IPS-NIHi11 (cell line): ENCODE results near the gene KRT14.
"Not testable (repeated sequence)": the region's sequence is repeated elsewhere in the genome, so short reads cannot be mapped to it uniquely, and the experiment has no call there.

ENCODE experiments used
- DNase-seq: peaks from one replicate; pipeline ENCODE4 v3.0.0; 2012; ENCODE audit warnings: mixed read lengths, low spot score

The KRT14 gene

DNA sequence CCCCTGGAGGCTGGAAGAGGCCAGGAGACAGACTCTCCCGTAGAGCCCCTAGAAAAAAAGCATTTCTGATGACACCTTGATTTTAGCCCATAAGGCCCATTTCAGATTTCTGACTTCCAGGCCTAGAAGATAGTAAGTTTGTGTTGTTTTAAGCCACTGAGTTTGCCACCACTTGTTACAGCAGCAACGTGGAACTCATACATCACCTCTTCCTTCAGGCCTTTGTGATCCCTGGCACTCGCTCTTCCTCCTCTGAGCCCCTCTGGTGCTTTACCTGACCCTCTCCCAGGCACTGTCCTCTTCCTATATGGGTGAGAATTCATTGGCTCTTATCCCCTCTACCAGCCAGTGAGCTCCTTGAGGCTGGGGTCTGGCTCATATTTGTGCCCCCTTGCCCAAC, 39.9 kb downstream of the KRT14 start:
- DNase-seq, result no peak

DNA sequence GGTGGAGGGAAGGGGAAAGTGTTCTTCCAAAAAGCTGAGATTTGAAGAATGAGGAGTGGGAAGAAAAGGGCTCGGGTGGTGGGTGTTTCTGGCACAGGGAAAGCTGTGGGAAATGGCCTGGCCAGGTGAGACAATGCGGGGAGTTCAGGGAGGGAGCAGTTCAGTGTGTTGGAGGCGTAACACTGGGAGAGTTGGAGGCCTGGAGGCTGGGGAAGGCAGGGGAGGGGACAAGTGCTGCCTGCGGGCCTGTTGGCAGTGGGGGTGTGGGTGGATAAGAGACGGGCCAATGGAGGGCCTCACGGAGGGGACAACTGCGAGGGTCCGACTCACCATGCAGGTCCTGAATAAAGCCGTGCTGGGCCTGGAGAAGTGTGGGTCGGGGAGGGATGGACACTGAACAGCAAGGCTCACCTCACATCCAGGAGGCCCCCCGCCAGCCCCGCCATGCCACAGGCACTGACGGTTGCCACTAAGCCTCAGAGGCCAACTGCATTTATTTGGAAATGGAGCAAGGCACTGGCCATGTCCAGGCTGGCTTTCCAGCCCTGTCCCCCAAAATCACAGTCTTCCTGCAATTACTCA, 40.8 kb downstream of the KRT14 start:
- DNase-seq, result no peak

DNA sequence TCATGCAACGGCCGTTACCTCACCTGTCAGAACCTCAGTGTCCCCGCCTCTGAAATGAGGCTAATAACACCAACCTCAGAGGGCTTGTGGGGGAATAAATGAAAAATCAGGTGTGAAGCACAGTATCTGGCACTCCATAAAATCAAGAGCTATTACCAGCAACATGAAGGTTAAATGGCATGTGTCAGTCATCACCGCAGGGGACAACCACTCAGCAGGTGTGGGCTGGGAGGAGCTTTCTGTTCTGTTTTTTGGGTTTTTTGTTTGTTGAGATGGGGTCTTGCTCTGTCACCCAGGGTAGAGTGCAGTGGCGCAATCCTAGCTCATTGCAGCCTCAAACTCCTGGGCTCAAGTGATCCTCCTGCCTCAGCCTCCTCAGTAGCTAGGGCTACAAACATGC, 41.8 kb downstream of the KRT14 start:
- DNase-seq, result no peak

- no peak for DNase-seq
These were observed 42.2 kb downstream of the KRT14 start for GRCh38 chr17:41544491-41544892.

DNA sequence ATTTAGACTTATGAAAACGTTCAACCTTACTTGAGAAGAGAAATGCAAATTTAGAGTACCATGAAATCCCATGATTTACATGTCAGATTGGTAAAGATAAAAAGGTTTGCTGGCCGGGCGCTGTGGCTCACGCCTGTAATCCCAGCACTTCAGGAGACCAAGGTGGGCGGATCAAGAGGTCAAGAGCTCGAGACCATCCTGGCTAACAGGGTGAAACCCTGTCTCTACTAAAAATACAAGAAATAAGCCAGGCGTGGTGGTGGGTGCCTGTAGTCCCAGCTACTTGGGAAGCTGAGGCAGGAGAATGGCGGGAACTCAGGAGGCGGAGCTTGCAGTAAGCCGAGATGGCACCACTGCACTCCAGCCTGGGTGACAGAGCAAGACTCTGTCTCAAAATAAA, 43.9 kb downstream of the KRT14 start:
- not testable (repeated sequence) for DNase-seq

- no peak for DNase-seq
These were observed 44.3 kb downstream of the KRT14 start for GRCh38 chr17:41542357-41542756.

- no peak for DNase-seq
These were observed 45.6 kb downstream of the KRT14 start for GRCh38 chr17:41540921-41541625.

GRCh38 chr17:41539979-41540701, 46.6 kb downstream of the KRT14 start:
- no peak for DNase-seq

DNA sequence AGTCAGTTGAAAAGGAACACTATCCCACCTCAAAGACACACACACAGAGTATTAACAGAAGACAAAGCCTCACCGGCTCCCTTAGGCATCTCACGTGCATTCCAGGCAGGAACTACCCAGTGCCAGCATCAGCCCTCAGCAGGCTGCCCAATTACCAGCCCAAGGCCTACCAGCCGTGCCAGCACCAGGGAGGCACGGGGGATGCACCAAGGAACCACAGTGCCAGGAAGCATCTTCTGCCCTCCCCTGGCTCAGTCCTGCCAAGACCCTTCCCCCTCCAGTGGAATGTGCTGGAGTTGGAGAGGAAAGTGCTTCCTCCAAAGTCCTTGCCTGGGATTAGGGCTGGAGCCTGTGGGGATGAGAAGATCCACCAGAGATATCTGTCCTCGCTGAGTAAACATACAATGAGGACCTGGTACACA, 47.6 kb downstream of the KRT14 start:
- no peak for DNase-seq

DNA sequence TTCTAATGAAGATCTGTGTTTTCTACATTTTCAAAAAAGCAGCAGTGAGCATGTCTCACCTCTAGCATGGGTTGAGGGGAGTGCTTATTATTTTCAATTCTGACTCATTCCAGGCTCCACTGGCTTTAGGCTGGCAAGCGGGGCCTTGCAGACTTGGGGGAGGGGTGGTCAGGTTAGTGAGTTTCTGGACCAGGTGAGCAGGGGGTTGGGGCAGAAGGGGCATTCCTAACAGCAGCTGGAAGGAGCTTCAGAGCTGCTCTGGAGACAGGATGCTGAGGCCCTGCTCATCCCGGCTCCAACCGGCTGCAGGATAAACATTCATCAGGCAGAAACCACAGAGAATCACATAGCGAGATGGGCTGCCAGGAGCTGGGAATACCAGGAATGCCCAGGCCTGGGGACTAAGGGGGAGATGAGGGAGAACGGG, 48.1 kb downstream of the KRT14 start:
- DNase-seq, result no peak

DNA sequence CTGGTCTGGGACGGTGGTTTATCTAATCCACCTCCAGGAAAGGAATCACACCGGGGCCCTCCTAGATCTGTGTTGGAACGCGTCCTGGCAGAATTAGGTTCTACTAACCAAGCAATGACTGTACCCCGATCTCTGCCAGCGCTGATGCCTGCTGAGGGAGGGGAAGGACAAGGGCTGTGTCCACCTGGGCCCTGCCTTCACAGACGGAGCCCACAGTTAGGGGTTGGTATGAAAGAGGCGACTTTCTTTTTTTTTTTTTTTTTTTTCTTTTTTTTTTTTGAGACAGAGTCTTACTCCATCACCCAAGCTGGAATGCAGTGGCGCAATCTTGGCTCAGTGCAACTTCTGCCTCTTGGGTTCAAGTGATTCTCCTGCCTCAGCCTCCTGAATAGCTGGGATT, 48.7 kb downstream of the KRT14 start:
- DNase-seq, result no peak

GRCh38 chr17:41537614-41537954, 49.1 kb downstream of the KRT14 start:
- DNase-seq, result no peak

DNA sequence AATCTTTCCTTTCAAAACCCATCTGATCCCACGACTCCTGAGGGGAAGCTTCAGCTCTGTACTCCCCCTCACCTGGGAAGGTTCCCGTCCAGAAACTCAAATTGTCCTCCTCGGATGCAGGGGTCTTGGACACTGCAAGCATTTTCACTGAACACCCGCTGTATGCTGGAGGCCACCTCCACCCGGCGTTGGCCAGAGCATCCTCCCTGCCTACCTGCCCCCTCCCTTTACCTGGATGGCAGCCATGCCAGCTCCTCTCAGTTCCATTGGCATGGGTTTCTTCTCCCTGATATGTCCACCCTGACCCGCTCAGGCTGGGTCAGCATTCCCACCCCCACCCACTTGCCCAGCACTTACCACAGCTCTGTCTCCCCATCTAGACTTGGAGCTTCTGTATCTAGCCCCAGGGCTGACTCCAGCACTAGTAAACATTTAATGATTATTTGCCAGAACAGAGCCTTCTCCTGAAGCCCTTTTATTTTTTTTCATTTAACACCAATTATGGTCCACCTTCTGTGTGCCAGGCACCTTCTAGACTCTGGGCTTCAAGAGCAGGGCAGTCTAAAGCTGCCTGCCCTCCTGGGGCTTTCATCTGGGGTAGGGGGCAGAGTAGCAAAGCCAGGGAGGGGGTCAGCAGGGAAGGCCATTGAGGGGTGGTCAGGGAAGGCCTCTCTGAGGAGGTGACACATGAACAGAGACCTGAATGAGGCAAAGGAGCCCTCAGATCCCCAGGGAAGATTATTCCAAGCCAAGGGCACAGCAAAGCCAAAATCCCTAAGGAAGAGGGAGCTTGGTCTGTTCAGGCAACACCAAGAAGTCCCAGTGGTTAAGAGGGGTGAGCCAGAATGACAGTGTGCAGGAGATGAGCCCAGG, 49.7 kb downstream of the KRT14 start:
- no peak for DNase-seq

DNA sequence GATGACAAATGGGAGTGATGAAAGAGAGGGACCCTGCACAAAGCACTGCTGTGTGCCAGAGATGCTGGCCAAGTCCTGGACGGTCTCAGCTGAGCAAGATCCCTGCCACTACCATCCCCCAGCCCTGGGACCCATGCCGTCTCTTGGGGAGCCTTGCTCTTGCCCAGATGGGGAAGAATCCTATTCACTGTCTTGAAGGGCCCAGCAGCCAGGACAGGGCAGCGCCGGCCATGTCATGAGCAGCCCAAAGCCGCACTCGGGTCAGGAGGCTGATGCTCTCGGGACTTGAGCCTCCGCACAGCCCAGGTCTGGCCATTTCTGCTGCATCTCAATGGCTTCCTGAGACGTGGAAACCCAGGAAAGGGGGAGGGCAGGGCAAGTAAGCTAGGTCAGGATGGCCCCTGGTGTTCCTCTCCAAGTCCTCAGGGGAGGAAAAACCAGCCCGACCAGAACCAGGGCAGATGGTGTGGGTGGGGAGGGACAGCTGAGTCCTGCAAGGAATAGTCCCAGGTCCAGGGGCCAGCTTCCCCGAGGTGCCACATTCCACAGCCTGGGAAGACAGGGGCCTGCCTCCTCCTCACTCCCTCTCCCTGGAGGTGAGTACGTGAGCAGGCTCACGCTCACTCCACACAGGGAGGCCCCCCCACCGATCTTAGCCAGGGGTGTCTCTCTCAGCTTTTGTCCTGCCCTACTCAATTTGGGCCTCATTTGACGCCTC, 50.8 kb downstream of the KRT14 start:
- DNase-seq, result no peak

- no peak for DNase-seq
These were observed 51.7 kb downstream of the KRT14 start for GRCh38 chr17:41534899-41535546.

DNA sequence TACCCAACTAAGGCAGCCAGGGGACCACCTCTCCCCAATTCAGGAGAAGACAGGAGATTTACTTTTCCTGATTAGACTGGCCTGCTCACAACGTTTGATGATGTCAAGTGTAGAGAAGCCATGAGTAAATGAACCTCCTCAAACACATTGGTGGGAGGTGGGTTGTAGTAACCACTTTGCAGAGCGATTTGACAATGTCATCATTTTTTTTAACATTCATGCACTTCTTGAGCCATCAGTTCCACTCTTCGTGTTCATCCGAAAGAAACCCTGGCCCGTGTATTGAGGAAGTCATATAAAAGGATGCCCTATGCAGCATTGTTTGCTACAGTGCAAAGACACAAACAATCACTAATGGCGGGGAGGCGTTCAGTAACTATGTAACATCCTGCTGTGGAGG, 53.1 kb downstream of the KRT14 start:
- DNase-seq, result no peak

GRCh38 chr17:41532947-41533570, 53.6 kb downstream of the KRT14 start:
- DNase-seq, result no peak
